Measurements from ENCODE around the gene PPP1R14B. TPM values are rescaled to one million over a fixed set of nuclear protein-coding genes. Genes with fewer than 3 reads are reported as not detected.
A peak's percentile ranks its signal among the peaks of the same experiment; 100 is the strongest.

Gene PPP1R14B
- total and polyA plus RNA-seq, 9 donors, result 15.1 to 71.3 (median 52.3) TPM

DNA sequence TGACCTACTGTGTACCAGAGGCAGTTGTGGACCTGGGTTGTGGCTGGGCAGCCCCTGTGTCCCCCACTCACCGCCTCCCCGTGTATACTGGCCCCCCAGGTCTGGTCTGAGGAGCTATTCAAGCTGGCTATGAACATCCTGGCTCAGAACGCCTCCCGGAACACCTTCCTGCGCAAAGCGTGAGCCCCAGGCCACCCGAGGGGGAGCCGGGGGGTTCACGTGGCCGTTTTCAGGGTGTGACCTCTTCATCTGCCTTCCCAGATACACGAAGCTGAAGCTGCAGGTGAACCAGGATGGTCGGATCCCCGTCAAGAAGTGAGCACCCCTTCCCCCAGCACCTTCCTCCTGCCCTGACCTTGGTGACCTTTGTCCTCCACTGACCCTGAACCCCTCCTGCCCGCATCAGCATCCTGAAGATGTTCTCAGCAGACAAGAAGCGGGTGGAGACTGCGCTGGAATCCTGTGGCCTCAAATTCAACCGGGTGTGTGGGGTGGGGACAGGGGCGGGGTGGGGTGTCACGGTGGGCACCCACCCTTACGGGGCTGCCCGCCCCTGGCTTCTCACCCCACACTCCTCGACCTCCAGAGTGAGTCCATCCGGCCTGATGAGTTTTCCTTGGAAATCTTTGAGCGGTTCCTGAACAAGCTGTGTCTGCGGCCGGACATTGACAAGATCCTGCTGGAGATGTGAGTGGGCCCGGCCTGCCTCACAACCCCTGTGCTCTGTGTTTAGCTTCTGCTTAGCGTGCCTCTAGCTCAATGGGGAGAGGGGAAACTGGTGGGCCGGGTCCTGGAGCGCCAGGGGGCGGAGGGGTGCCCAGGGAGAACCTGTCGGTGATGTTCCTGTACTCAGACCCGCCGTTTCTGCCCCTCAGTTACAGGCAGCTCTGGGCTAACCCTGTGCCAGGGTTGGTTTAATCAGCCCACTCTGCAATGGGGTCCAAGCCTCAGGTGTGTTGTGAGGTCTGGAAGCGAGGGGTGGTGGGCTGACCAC, 8.7 kb upstream of the PPP1R14B start:
- DNase-seq, result no peak
- Histone ChIP-seq H3K27me3 (no peaks in the 10 kb centered on the region), H3K4me1 (ENCODE audit: insufficient read depth) (peaks cover 10% of the 10 kb centered on the region), H3K36me3 (no peaks in the 10 kb centered on the region), H3K27ac (no peak overlapping the region), H3K4me3 (no peak overlapping the region), H3K9me3 (no peaks in the 10 kb centered on the region)
- TF ChIP-seq EP300 (IDR thresholded peaks at IDR 0.05) (no peak), POLR2A (IDR thresholded peaks at IDR 0.05) (no peak)
- TF ChIP-seq, protein P1, sequence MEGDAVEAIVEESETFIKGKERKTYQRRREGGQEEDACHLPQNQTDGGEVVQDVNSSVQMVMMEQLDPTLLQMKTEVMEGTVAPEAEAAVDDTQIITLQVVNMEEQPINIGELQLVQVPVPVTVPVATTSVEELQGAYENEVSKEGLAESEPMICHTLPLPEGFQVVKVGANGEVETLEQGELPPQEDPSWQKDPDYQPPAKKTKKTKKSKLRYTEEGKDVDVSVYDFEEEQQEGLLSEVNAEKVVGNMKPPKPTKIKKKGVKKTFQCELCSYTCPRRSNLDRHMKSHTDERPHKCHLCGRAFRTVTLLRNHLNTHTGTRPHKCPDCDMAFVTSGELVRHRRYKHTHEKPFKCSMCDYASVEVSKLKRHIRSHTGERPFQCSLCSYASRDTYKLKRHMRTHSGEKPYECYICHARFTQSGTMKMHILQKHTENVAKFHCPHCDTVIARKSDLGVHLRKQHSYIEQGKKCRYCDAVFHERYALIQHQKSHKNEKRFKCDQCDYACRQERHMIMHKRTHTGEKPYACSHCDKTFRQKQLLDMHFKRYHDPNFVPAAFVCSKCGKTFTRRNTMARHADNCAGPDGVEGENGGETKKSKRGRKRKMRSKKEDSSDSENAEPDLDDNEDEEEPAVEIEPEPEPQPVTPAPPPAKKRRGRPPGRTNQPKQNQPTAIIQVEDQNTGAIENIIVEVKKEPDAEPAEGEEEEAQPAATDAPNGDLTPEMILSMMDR (IDR thresholded peaks at IDR 0.05), result no peak
- intact Hi-C loops (cut with DNase I), result no loop called here
- WGBS, 3 donors, result 83 to 88% (median 83%) methylated on average over 33 to 35 of the region's 35 CpGs

DNA sequence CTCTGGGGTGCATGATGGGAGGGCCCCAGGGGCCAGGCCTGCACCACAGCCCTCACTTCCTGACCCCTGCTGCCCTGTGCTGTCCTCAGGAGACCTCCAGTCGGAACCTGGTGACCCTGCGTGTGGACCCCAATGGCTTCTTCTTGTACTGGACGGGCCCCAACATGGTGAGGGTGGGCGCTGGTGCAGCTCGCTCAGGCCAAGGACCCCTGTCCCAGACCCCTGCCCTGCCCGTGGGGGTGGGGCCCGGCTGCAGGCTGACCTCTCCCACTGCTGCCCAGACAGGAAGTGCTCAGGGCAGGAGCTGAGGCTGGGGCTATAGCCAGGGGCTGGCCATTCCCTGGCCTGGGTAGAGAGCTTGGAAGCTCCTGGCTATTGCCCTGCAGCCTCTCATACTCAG, 7.6 kb upstream of the PPP1R14B start:
- intact Hi-C loops (cut with DNase I), result loop anchor here in 1 of 4 donors (5.0 kb wide), 1 partner anchor 52 kb away; no protein-coding TSS in a partner anchor
- Histone ChIP-seq H3K4me1 (ENCODE audit: insufficient read depth) (peaks cover 10% of the 10 kb centered on the region), H3K27ac (no peak overlapping the region), H3K9me3 (no peaks in the 10 kb centered on the region), H3K4me3 (no peak overlapping the region), H3K36me3 (no peaks in the 10 kb centered on the region), H3K27me3 (no peaks in the 10 kb centered on the region)
- TF ChIP-seq, protein P1 (IDR thresholded peaks at IDR 0.05), result no peak
- TF ChIP-seq POLR2A (IDR thresholded peaks at IDR 0.05) (no peak), EP300 (IDR thresholded peaks at IDR 0.05) (no peak)
- 79 to 83% (median 82%) methylated on average over 7 of the region's 7 CpGs for WGBS, 3 donors
- no peak for DNase-seq

GRCh38 chr11:64253481-64253880, 6.7 kb upstream of the PPP1R14B start:
- H3K4me1 ChIP-seq (ENCODE audit: insufficient read depth), result peaks cover 10% of the 10 kb centered on the region
- no peaks in the 10 kb centered on the region for H3K9me3 ChIP-seq
- intact Hi-C loops (cut with DNase I), result loop anchor here in 1 of 4 donors (5.0 kb wide), 1 partner anchor 51 kb away; no protein-coding TSS in a partner anchor
- H3K4me3 ChIP-seq, result no peak overlapping the region
- TF ChIP-seq EP300 (IDR thresholded peaks at IDR 0.05) (no peak), POLR2A (IDR thresholded peaks at IDR 0.05) (no peak)
- TF ChIP-seq, protein P1 (IDR thresholded peaks at IDR 0.05), result no peak
- H3K27ac ChIP-seq, result no peak overlapping the region
- H3K36me3 ChIP-seq, result no peaks in the 10 kb centered on the region
- DNase-seq, result no peak
- no peaks in the 10 kb centered on the region for H3K27me3 ChIP-seq
- WGBS, 3 donors, result 57 to 73% (median 63%) methylated on average over 5 of the region's 5 CpGs

DNA sequence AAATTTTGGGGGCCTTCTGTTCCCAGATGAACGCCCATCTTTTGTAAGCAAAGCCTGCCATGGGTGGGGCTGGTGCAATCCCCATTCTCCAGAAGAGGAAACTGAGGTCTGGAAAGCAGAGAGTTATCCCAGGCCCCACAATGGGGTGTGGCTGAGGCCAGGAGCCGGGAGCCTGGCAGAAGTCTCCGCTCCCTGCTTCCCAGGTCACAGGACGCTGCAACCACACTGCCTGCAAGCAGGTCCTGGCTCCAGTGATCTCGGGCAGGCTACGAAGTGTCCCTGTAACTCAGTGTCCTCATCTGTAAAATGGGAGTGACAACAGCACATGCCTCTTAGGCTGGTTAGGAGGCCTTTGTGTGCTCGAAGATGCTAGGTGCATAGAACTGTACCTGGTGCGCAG, 6.3 kb upstream of the PPP1R14B start:
- 78 to 80% (median 79%) methylated on average over 8 of the region's 8 CpGs for WGBS, 3 donors
- intact Hi-C loops (cut with DNase I), result loop anchor here in 1 of 4 donors (5.0 kb wide), 1 partner anchor 51 kb away; no protein-coding TSS in a partner anchor
- peaks cover 10% of the 10 kb centered on the region for H3K4me1 ChIP-seq (ENCODE audit: insufficient read depth)
- H3K4me3 ChIP-seq, result no peak overlapping the region
- no peaks in the 10 kb centered on the region for H3K36me3 ChIP-seq
- peak overlapping the region in 1 of 2 donors; percentile 28 for H3K27ac ChIP-seq
- H3K9me3 ChIP-seq, result no peaks in the 10 kb centered on the region
- H3K27me3 ChIP-seq, result no peaks in the 10 kb centered on the region
- DNase-seq, result no peak
- TF ChIP-seq, protein P1 (IDR thresholded peaks at IDR 0.05), result no peak
- TF ChIP-seq POLR2A (IDR thresholded peaks at IDR 0.05), result no peak
- TF ChIP-seq EP300 (IDR thresholded peaks at IDR 0.05), result no peak

All from ovary (tissue), 9 donors.